ENCODE data around the gene SLC39A11.

DNA sequence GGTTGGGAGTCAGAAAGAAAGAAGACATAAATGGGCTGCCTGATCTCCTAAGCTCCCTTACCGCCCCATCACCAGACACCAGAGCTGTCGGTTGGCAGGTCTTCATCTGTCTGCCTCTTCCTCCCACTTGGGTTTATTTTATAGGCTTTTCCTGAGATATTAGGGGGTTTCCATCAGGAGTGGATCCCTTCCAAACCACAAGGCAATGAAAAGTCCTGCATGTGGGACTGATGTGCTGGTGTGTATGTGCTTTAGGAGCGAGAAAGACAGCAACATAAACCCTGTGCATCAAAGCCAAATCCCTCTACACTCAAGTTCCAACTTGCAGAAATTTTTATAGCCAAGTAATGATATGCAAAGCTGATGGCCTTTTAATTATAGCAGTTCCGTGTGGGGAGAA lies 389.5 kb downstream of the SLC39A11 start:
- TF ChIP-seq CTCF (IDR thresholded peaks at IDR 0.05) (no peak), NR1H2 (CRISPR knock-in tag; IDR thresholded peaks at IDR 0.05) (no peak), JUN (CRISPR knock-in tag; IDR thresholded peaks at IDR 0.05) (no peak), ATF6 (CRISPR knock-in tag; IDR thresholded peaks at IDR 0.05) (no peak), E2F4 (CRISPR knock-in tag; IDR thresholded peaks at IDR 0.05; ENCODE audit: borderline replicate concordance, low read depth) (no peak)
